B cell (primary cell): ENCODE data around the gene EDC4. TPM values are rescaled to one million over a fixed set of nuclear protein-coding genes. Genes with fewer than 3 reads are reported as not detected.

ENCODE experiments used
- ATAC-seq: fragments of 200-7000 bp; cut with Tn5 transposase; one replicate; pipeline ENCODE4 v1.10.0; 2021; ENCODE audit warnings: low read depth, mild to moderate bottlenecking, moderate number of reproducible peaks, moderate library complexity
- CTCF ChIA-PET: fragments of 350-600 bp; sonication (Branson Sonifier 250); formaldehyde crosslinking; loops from one replicate; lab custom pipeline; 2021; ENCODE audit warnings: antibody characterized with exemption, inconsistent platforms; lab: Charles Lee
- POLR2A ChIA-PET: fragments of 350-600 bp; sonication (Branson Sonifier 250); formaldehyde crosslinking; loops from one replicate; lab custom pipeline; 2021; ENCODE audit warnings: antibody characterized with exemption; lab: Charles Lee
- DNase-seq: peaks from one replicate; pipeline ENCODE4 v3.0.0; 2013
- H2AFZ ChIP-seq: 2 replicates; pipeline ENCODE4 v1.6.1; 2012; ENCODE audit warnings: mild to moderate bottlenecking, low read depth, low read length; ENCODE audit not compliant: insufficient read depth, poor library complexity, severe bottlenecking
- H3K27ac ChIP-seq, 2 donors: 1 replicate in 1 of 2; 2 replicates in 1 of 2; pipeline ENCODE4 v1.5.1; 2012 to 2013; ENCODE audit warnings: low read length in 2 of 2, mild to moderate bottlenecking in 2 of 2, moderate library complexity in 1 of 2
- H3K27me3 ChIP-seq, 4 experiments: fragments of 200-600 bp in 1 of 4; sonication (generic) in 1 of 4; replicated peaks in 1 of 4; 1 replicate in 2 of 4; 2 replicates in 2 of 4; pipeline versions ENCODE4 v1.6.1 to v1.7.0; 2013 to 2016; ENCODE audit warnings: low read length in 3 of 4, mild to moderate bottlenecking in 2 of 4, mixed read lengths in 1 of 4, moderate library complexity in 1 of 4; ENCODE audit not compliant: insufficient read depth in 4 of 4, control insufficient read depth in 3 of 4; ENCODE audit errors: control extremely low read depth in 1 of 4
- H3K36me3 ChIP-seq, 2 experiments: replicated peaks in 1 of 2; 1 replicate in 1 of 2; 2 replicates in 1 of 2; pipeline versions ENCODE4 v1.6.1 to v1.7.1; 2013; ENCODE audit warnings: low read length in 1 of 2; ENCODE audit not compliant: insufficient read depth in 2 of 2, control insufficient read depth in 1 of 2; ENCODE audit errors: control extremely low read depth in 1 of 2, extremely low read depth in 1 of 2
- H3K4me1 ChIP-seq, 2 donors: fragments of 200-600 bp in 1 of 2; sonication (generic) in 1 of 2; 1 replicate in 1 of 2; 2 replicates in 1 of 2; pipeline versions ENCODE4 v1.5.1 to v1.6.1; 2013 to 2017; ENCODE audit warnings: low read length in 2 of 2; ENCODE audit not compliant: control insufficient read depth in 2 of 2, insufficient read depth in 2 of 2
- H3K4me2 ChIP-seq: replicated peaks from 2 replicates; pipeline ENCODE3; 2012; ENCODE audit warnings: mild to moderate bottlenecking, low read depth, low read length; ENCODE audit not compliant: poor library complexity, severe bottlenecking
- H3K4me3 ChIP-seq, 5 experiments: fragments of 200-600 bp in 1 of 5; sonication (generic) in 1 of 5; 1 replicate in 3 of 5; 2 replicates in 2 of 5; pipeline versions ENCODE4 v1.5.1 to v1.7.0; 2011 to 2016; ENCODE audit warnings: low read length in 4 of 5, mild to moderate bottlenecking in 4 of 5, low read depth in 2 of 5, control low read depth in 1 of 5, moderate library complexity in 1 of 5; ENCODE audit not compliant: insufficient read depth in 1 of 5; ENCODE audit errors: control extremely low read depth in 1 of 5, extremely low read depth in 1 of 5
- H3K79me2 ChIP-seq: fragments of 200-600 bp; sonication (generic); one replicate; pipeline ENCODE4 v1.6.0; 2016; ENCODE audit warnings: low read length; ENCODE audit not compliant: control insufficient read depth, insufficient read depth
- H3K9ac ChIP-seq: fragments of 200-600 bp; sonication (generic); 2 replicates; pipeline ENCODE4 v1.6.1; 2017; ENCODE audit warnings: mild to moderate bottlenecking, low read length, moderate library complexity
- H3K9me3 ChIP-seq, 3 donors: one replicate each; pipeline versions ENCODE4 v1.6.1 to v1.7.1; 2013; ENCODE audit warnings: low read length in 2 of 3; ENCODE audit not compliant: control insufficient read depth in 2 of 3, insufficient read depth in 1 of 3; ENCODE audit errors: control extremely low read depth in 1 of 3
- H4K20me1 ChIP-seq: 2 replicates; pipeline ENCODE4 v1.6.0; 2012; ENCODE audit warnings: mild to moderate bottlenecking, low read length; ENCODE audit not compliant: insufficient read depth, control insufficient read depth, poor library complexity, severe bottlenecking
- H3K27ac Mint-ChIP-seq: one replicate; pipeline ENCODE4 v1.8.0; 2021; ENCODE audit warnings: mixed read lengths
- H3K27me3 Mint-ChIP-seq: one replicate; pipeline ENCODE4 v1.8.0; 2021; ENCODE audit warnings: mixed read lengths
- H3K4me1 Mint-ChIP-seq: one replicate; pipeline ENCODE4 v1.8.0; 2021; ENCODE audit warnings: mixed read lengths
- H3K4me3 Mint-ChIP-seq: one replicate; pipeline ENCODE4 v1.8.0; 2021; ENCODE audit warnings: mixed read lengths
- H3K9me3 Mint-ChIP-seq: one replicate; pipeline ENCODE4 v1.8.0; 2022; ENCODE audit warnings: mixed read lengths; ENCODE audit not compliant: insufficient read depth
- EZH2 ChIP-seq: IDR thresholded peaks from 2 replicates; pipeline ENCODE4 v1.6.1; 2012; ENCODE audit warnings: borderline replicate concordance, low read depth, mild to moderate bottlenecking, moderate library complexity, low read length; ENCODE audit not compliant: insufficient read depth, poor library complexity, severe bottlenecking
- WGBS: methylation state at CpG from one replicate; pipeline ENCODE4 v1.1.5; 2013; ENCODE audit warnings: missing lambda C conversion rate; ENCODE audit not compliant: insufficient coverage; 5-methylcytosine and 5-hydroxymethylcytosine counted together
- intact Hi-C: fragments of 100-400 bp; cut with micrococcal nuclease; formaldehyde crosslinking; loops from one replicate; pipeline ENCODE4 v1.10.0; 2022
- polyA plus RNA-seq: library from polyadenylated mRNA; depleted of rRNA; stranded (reverse); fragments of >200 nt; gene quantifications from 2 replicates; pipeline ENCODE4 v1.2.3, GENCODE V29; 2012
- total RNA-seq, 2 donors: library from RNA; stranded (reverse); fragments of 120-200 nt in 1 of 2; gene quantifications; 1 replicate in 1 of 2; 2 replicates in 1 of 2; pipeline versions ENCODE4 v1.2.3 to v1.2.4, GENCODE V29; 2013 to 2022
- TF ChIP-seq, protein P1 (sequence below): fragments of 200-600 bp; IDR thresholded peaks from one replicate; pipeline ENCODE4 v1.8.0; 2022; ENCODE audit warnings: antibody characterized with exemption, mild to moderate bottlenecking

The EDC4 gene
- total and polyA plus RNA-seq, 2 donors (not counting 1 experiment from before 2014, with no cell fraction given) = 84.5 to 95.1 TPM

DNA sequence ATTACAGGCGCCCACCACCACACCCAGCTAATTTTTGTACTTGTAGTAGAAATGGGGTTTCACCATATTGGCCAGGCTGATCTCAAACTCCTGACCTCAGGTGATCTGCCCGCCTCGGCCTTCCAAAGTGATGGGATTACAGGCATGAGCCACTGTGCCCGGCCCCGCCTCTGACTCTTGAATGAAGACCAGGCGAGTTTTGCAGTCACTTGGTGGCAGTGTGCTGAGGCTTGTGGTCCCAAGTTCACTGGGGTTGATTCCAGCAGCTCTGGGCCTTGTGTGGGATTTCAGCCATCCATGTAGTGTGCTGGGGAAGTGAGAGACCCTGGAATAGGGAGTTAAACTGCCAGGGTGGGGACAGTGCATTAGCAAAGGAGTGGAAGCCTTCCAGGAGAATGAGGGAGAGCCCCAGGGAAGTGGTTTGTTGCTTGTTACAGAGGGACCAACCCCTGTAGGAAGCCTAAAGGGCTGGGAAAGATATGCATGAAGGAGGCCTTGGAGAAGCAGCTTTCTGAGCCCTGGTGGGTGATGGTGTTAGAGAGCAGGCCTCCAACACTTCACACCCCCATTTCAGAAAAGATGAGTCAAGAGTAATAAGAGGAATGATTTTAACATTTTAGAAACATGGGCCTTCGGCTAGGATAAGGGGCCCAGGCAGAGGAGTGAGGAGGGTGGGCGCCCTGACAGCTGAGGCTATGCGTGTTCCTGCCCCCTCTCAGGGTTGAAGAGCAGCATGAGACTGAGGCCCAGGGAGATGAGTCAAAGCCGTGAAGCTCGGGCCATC lies 34.7 kb downstream of the EDC4 start:
- H3K27me3 Mint-ChIP-seq = no peaks in the 10 kb centered on the region
- Histone ChIP-seq H3K4me3 (no peak overlapping the region), H3K27me3 (no peaks in the 10 kb centered on the region), H3K4me1 (peaks cover 0 to 4% of the 10 kb centered on the region in 2 donors), H3K27ac (no peak overlapping the region), H3K9me3 (no peaks in the 10 kb centered on the region), H3K79me2 (peaks cover 81% of the 10 kb centered on the region), H3K4me2 (no peak overlapping the region), H3K9ac (no peak overlapping the region), H4K20me1 (peaks cover 26% of the 10 kb centered on the region), H2AFZ (no peak overlapping the region), H3K36me3 (peaks cover 1 to 35% of the 10 kb centered on the region in 2 experiments)
- POLR2A ChIA-PET = no interaction called here
- H3K4me1 Mint-ChIP-seq = peaks cover 2% of the 10 kb centered on the region
- H3K4me3 Mint-ChIP-seq = no peak overlapping the region
- DNase-seq = no peak
- CTCF ChIA-PET = no interaction called here
- no peak for ATAC-seq
- intact Hi-C loops = no loop called here
- WGBS = 98% methylated on average over 10 of the region's 11 CpGs
- H3K9me3 Mint-ChIP-seq = no peaks in the 10 kb centered on the region
- TF ChIP-seq EZH2 = no peak
- TF ChIP-seq, protein P1, sequence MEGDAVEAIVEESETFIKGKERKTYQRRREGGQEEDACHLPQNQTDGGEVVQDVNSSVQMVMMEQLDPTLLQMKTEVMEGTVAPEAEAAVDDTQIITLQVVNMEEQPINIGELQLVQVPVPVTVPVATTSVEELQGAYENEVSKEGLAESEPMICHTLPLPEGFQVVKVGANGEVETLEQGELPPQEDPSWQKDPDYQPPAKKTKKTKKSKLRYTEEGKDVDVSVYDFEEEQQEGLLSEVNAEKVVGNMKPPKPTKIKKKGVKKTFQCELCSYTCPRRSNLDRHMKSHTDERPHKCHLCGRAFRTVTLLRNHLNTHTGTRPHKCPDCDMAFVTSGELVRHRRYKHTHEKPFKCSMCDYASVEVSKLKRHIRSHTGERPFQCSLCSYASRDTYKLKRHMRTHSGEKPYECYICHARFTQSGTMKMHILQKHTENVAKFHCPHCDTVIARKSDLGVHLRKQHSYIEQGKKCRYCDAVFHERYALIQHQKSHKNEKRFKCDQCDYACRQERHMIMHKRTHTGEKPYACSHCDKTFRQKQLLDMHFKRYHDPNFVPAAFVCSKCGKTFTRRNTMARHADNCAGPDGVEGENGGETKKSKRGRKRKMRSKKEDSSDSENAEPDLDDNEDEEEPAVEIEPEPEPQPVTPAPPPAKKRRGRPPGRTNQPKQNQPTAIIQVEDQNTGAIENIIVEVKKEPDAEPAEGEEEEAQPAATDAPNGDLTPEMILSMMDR = no peak
- H3K27ac Mint-ChIP-seq = no peak overlapping the region

DNA sequence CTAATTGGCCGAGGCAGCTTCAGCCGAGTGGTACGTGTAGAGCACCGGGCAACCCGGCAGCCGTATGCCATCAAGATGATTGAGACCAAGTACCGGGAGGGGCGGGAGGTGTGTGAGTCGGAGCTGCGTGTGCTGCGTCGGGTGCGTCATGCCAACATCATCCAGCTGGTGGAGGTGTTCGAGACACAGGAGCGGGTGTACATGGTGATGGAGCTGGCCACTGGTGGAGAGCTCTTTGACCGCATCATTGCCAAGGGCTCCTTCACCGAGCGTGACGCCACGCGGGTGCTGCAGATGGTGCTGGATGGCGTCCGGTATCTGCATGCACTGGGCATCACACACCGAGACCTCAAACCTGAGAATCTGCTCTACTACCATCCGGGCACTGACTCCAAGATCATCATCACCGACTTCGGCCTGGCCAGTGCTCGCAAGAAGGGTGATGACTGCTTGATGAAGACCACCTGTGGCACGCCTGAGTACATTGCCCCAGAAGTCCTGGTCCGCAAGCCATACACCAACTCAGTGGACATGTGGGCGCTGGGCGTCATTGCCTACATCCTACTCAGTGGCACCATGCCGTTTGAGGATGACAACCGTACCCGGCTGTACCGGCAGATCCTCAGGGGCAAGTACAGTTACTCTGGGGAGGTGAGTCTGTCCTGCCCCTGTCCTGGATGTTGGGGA lies 36.3 kb downstream of the EDC4 start:
- no peak for TF ChIP-seq EZH2
- TF ChIP-seq, protein P1 = no peak
- ChIA-PET CTCF (interaction anchor here (1.2 kb wide), 1 partner anchor 224 kb away, joined by 3 read pairs; no protein-coding TSS in a partner anchor), POLR2A (no interaction called here)
- no peak overlapping the region for H3K4me3 Mint-ChIP-seq
- no peak for DNase-seq
- 99% methylated on average over 36 of the region's 36 CpGs for WGBS
- peaks cover 0 to 4% of the 10 kb centered on the region in 2 donors for H3K4me1 ChIP-seq
- no peak overlapping the region for H3K4me2 ChIP-seq
- H3K27ac ChIP-seq = no peak overlapping the region
- H2AFZ ChIP-seq = no peak overlapping the region
- no peaks in the 10 kb centered on the region for H3K27me3 Mint-ChIP-seq
- peaks cover 19% of the 10 kb centered on the region for H4K20me1 ChIP-seq
- no peaks in the 10 kb centered on the region for H3K9me3 ChIP-seq
- H3K27ac Mint-ChIP-seq = no peak overlapping the region
- no peak overlapping the region for H3K4me3 ChIP-seq
- intact Hi-C loops = no loop called here
- H3K79me2 ChIP-seq = peaks cover 83% of the 10 kb centered on the region
- H3K9me3 Mint-ChIP-seq = no peaks in the 10 kb centered on the region
- H3K9ac ChIP-seq = no peak overlapping the region
- H3K27me3 ChIP-seq = no peaks in the 10 kb centered on the region
- ATAC-seq = no peak
- H3K4me1 Mint-ChIP-seq = peaks cover 2% of the 10 kb centered on the region
- peaks cover 0 to 31% of the 10 kb centered on the region in 2 experiments for H3K36me3 ChIP-seq
